Measurements from ENCODE around the gene MRGPRE.

MRGPRE gene

GRCh38 chr11:3230636-3231549, 1.3 kb downstream of the MRGPRE start:
- Histone ChIP-seq H3K9me3 (ENCODE audit: control insufficient read depth, insufficient read depth, low read length) (no peaks in the 10 kb centered on the region), H3K9ac (ENCODE audit: low read depth, low read length) (no peak overlapping the region), H3K4me1 (ENCODE audit: insufficient read depth, low read length) (no peaks in the 10 kb centered on the region), H3K36me3 (ENCODE audit: insufficient read depth, low read length) (no peaks in the 10 kb centered on the region)

- Histone ChIP-seq H3K36me3 (ENCODE audit: insufficient read depth, low read length) (no peaks in the 10 kb centered on the region), H3K9me3 (ENCODE audit: control insufficient read depth, insufficient read depth, low read length) (no peaks in the 10 kb centered on the region), H3K4me1 (ENCODE audit: insufficient read depth, low read length) (no peaks in the 10 kb centered on the region; the same call in 1 of the 2 replicates), H3K9ac (ENCODE audit: low read depth, low read length) (no peak overlapping the region)
These were observed 2.3 kb downstream of the MRGPRE start for GRCh38 chr11:3229673-3230630.

- H3K4me1 ChIP-seq (ENCODE audit: insufficient read depth, low read length), result peaks cover 14% of the 10 kb centered on the region; the same call in 1 of the 2 replicates
- H3K9me3 ChIP-seq (ENCODE audit: control insufficient read depth, insufficient read depth, low read length), result no peaks in the 10 kb centered on the region
- no peaks in the 10 kb centered on the region for H3K36me3 ChIP-seq (ENCODE audit: insufficient read depth, low read length)
- no peak overlapping the region for H3K9ac ChIP-seq (ENCODE audit: low read depth, low read length)
These were observed 3.8 kb downstream of the MRGPRE start for GRCh38 chr11:3228445-3228829.

DNA sequence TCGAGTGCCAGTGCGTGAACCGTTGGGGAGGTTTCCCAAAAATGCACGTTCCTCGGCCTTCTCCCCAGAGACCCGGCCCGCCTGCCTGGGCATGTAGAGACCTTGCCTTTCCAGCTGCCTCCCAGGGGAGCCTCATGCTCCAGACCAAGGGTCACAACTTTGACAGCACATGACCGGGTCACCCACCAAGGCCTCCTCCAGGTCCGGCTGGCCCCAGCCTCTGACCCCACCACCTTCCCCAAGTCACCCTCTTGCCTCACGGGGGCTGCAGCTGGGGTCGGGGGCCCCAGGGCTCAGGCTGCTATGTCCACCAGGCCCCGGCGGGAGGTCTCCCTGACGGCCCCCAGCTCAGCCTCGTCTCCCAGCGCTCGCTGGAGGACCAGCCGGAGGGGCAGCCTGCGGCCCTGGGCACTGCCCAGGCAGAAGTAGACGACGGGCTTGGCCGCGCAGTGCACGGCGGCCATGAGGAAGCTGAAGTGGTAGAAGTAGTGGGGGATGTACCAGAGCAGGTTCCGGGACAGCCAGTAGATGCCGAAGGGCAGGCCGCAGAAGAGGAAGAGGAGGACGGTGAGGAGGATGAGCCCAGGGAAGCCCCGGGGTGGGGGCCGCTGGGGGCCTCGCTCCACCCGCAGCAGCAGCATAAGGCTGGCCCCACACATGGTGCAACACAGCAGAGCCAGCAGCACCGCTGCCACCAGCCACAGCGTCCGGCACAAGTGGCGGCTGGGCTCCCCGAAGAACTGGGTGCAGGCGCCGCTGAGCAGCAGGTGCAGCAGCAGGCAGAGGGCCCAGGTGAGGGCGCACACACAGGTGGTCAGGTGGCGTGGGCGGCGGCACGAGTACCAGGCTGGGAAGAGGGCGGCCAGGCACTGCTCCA, 4.4 kb downstream of the MRGPRE start:
- Histone ChIP-seq H3K36me3 (ENCODE audit: insufficient read depth, low read length) (no peaks in the 10 kb centered on the region), H3K9me3 (ENCODE audit: control insufficient read depth, insufficient read depth, low read length) (no peaks in the 10 kb centered on the region), H3K9ac (ENCODE audit: low read depth, low read length) (no peak overlapping the region), H3K4me1 (ENCODE audit: insufficient read depth, low read length) (peaks cover 14% of the 10 kb centered on the region; the same call in 1 of the 2 replicates)

DNA sequence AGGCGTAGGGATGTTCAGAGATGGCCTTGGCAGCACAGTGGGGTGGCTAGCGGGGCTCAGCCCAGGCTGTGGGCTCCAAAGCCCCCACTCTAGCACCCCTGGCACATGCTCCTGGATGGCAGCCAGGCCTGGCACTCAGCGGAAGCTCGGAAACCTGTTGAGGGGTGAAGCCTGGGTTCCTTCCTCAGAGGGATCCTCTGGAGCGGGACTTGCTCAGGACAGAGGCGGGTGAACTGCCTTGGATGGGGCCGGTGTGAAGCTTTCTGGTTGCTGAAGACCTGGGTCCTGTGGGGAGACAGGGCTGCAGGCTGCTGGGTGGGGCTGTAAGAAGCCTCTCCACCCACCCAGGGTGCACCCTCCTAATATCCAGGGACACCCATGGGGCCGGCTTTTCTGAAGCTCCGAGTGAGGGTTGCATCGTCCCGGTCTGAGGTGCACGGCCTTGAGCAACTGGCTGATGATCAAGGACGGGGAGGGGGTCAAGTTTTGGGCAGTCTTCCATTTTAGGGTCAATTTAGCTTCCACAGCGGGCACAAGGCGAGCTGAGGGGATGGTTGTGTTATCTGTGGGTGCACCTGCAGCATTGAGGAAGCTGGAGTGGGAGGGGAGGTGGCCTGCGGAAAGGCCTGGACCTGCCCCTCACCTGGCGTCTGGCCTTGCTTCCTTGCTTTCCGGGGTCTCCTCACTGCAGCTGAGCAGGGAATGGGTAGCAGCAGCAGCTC, 5.2 kb downstream of the MRGPRE start:
- Histone ChIP-seq H3K36me3 (ENCODE audit: insufficient read depth, low read length) (no peaks in the 10 kb centered on the region), H3K4me1 (ENCODE audit: insufficient read depth, low read length) (peaks cover 14% of the 10 kb centered on the region; the same call in 1 of the 2 replicates), H3K9me3 (ENCODE audit: control insufficient read depth, insufficient read depth, low read length) (no peaks in the 10 kb centered on the region), H3K9ac (ENCODE audit: low read depth, low read length) (no peak overlapping the region)

- Histone ChIP-seq H3K4me1 (ENCODE audit: insufficient read depth, low read length) (peaks cover 14% of the 10 kb centered on the region; the same call in 1 of the 2 replicates), H3K9me3 (ENCODE audit: control insufficient read depth, insufficient read depth, low read length) (no peaks in the 10 kb centered on the region), H3K36me3 (ENCODE audit: insufficient read depth, low read length) (no peaks in the 10 kb centered on the region), H3K9ac (ENCODE audit: low read depth, low read length) (no peak overlapping the region)
These were observed 6.1 kb downstream of the MRGPRE start for GRCh38 chr11:3225826-3226750.

DNA sequence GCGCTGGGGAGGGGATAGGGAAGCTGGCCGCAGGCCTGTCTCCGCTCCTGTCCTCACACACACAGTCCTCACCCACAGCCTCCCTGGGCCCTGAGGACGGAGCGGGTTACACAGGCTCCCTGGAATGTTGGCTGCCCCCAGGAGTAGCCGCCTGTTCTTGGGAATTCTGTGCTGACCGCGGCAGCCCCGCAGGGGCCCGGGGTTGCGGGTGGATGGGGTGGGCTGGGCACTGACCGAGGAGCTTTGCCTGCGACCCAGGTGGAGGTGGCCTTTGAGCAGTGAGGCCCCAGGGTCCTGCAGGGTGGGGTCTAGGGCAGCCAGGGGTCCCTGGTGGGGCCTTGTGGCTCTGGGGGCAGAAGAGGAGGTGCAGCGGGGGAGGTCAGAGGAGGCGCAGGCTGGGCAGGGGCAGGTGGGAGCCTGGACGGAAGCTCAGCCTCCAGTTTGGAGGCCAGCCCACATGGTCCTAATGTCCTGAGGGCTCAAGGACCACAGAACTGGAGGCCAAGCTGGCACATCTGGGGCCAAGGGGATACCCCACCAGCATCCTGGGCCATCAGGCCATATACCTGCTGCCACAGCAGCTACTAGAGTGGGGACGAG, 7.0 kb downstream of the MRGPRE start:
- Histone ChIP-seq H3K9ac (ENCODE audit: low read depth, low read length) (no peak overlapping the region), H3K9me3 (ENCODE audit: control insufficient read depth, insufficient read depth, low read length) (no peaks in the 10 kb centered on the region), H3K4me1 (ENCODE audit: insufficient read depth, low read length) (peaks cover 14% of the 10 kb centered on the region; the same call in 1 of the 2 replicates), H3K36me3 (ENCODE audit: insufficient read depth, low read length) (no peaks in the 10 kb centered on the region)

GRCh38 chr11:3224401-3225057, 7.7 kb downstream of the MRGPRE start:
- Histone ChIP-seq H3K9ac (ENCODE audit: low read depth, low read length) (no peak overlapping the region), H3K4me1 (ENCODE audit: insufficient read depth, low read length) (peaks cover 14% of the 10 kb centered on the region; the same call in 1 of the 2 replicates), H3K9me3 (ENCODE audit: control insufficient read depth, insufficient read depth, low read length) (no peaks in the 10 kb centered on the region), H3K36me3 (ENCODE audit: insufficient read depth, low read length) (no peaks in the 10 kb centered on the region)

GRCh38 chr11:3223932-3224381, 8.3 kb downstream of the MRGPRE start:
- H3K4me1 ChIP-seq (ENCODE audit: insufficient read depth, low read length), result peaks cover 14% of the 10 kb centered on the region; the same call in 1 of the 2 replicates
- no peaks in the 10 kb centered on the region for H3K9me3 ChIP-seq (ENCODE audit: control insufficient read depth, insufficient read depth, low read length)
- H3K36me3 ChIP-seq (ENCODE audit: insufficient read depth, low read length), result no peaks in the 10 kb centered on the region
- H3K9ac ChIP-seq (ENCODE audit: low read depth, low read length), result no peak overlapping the region

- Histone ChIP-seq H3K9me3 (ENCODE audit: control insufficient read depth, insufficient read depth, low read length) (no peaks in the 10 kb centered on the region), H3K36me3 (ENCODE audit: insufficient read depth, low read length) (no peaks in the 10 kb centered on the region), H3K9ac (ENCODE audit: low read depth, low read length) (no peak overlapping the region), H3K4me1 (ENCODE audit: insufficient read depth, low read length) (peaks cover 14% of the 10 kb centered on the region; the same call in 1 of the 2 replicates)
These were observed 9.0 kb downstream of the MRGPRE start for GRCh38 chr11:3222941-3223915.
